GM18498 (cell line): ENCODE data around the gene PXMP4.
A peak's percentile ranks its signal among the peaks of the same experiment; 100 is the strongest.

ENCODE experiments used
- ATAC-seq: cut with Tn5 transposase; IDR thresholded peaks from one replicate; pipeline ENCODE4 v1.9.1; 2021; ENCODE audit warnings: mild to moderate bottlenecking, moderate library complexity; ENCODE audit not compliant: unreplicated experiment

Gene PXMP4

DNA sequence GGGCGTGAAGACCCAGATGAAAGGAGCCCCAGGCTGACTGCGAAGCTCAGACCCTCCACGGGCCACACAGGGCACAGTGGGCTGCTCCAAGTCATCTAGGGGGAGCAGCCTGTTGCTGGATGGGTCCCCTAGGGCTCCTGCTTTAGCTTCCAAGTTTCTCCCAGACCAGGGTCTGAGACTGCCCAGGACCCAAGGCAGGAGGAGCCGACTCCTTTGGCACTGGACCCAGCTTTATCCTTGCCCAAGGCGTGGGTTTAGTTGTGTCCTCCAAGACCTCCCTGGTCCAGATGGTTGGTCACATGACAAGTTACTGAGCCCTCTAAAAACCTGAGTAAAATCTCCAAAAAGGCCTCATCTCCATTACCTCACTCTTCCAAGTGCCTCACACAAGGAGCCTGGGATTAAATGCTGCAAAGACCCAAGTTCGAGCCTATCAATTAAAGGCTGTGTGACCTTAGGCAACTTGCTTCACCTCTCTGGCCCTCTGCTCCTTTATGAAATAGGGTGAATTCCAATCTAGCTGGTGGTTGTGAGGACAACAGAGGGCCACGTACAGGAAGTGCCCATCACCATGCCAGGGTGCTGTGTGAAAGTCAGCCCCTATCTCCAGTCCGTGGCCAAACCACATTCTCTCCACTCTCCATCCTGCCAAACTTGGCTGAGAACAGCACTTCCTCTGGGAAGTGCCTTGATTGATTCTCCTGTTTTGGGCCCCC is 48.4 kb downstream of the PXMP4 start:
- no peak for ATAC-seq

DNA sequence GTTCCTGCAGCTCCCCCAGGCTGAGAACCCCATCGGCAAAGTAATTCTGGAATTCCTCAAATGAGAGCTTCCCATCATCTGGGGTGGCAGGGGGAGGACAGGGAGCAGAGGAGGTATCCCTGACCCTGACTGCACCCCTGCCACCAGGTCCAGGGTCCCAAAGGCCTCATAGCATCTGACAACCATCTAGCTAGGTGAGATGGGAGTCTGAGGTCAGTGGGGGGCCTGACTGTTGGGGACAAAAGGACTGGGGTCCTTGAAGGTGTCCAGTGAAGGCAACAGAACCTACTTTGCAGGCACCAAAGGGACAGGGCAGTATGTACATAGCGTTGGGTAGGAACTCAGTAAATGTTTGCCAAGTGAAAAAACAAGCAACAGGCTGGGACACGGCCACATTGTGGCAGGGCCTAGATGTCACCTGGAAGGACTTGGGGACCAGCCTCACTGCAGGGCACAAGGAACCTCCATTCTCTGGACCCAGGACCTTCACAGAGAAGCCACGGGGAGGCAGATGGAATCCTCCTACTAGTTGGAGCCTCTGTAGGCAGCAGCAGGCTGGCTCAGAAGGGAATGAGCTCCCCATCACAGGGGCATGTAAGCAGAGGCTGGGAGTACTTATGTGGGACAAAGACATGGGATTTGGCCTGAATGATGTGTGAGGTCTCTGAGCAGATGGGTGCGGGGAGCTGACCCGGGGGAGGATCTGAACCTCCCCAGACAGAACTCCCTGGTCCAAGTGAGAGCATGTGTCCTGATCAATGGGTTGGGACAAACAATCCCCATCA is 49.2 kb downstream of the PXMP4 start:
- no peak for ATAC-seq

DNA sequence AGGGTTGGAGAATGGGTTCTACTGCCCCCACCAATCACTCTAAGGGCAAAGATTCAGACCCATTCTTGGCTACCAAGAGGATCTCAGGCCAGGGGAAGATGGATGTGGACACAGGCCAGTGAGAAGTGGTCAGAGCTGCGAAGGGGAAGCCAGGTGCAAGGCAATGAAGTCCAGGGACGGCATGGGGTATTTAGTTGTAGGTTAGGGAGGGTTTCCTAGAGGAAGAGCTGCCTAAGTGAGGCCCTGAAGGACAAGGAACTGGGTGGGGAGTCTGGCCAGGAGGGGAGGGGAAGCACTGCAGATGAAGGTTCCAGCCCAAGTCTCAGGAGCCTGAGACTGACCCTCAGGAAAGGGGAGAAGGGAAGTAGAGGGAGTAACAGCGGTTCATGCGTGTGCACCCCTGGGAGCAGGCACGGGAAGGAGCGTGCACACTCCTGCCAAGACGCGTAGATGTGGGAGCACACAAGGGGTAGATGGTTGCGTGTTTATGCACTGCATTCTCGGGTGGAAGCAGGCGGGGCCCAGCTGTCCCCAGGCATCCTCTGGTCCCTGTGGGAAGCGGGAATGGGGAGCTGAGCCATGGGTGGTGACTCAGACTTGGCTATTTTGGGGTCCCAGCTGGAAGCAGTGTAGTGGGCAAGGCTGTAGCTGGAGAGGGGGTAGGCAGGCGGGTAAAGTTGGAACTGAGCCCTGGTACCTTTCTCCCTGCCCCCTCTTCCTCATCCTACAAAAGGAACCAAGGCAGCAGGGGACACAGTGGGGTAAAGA is 50.1 kb downstream of the PXMP4 start:
- ATAC-seq = no peak

DNA sequence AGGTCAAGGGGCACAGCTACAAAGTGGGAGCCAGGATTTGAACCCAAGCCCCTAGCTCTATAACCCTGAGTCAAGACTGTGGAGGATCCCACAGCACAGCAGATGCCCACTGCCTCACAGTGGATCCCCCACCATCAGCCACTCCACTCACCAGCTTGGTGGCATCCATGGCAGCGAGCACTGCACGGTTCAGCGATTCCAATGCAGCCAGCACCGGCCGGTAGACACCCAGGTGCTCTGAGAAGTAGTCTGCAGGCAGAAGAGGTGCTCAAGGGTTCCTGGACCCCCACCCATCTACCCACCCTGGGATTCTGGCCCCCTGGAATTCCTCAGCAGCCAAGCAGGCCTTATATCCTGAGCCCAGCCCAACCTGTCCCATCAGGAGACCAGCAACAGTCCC is 50.9 kb downstream of the PXMP4 start:
- ATAC-seq = no peak

DNA sequence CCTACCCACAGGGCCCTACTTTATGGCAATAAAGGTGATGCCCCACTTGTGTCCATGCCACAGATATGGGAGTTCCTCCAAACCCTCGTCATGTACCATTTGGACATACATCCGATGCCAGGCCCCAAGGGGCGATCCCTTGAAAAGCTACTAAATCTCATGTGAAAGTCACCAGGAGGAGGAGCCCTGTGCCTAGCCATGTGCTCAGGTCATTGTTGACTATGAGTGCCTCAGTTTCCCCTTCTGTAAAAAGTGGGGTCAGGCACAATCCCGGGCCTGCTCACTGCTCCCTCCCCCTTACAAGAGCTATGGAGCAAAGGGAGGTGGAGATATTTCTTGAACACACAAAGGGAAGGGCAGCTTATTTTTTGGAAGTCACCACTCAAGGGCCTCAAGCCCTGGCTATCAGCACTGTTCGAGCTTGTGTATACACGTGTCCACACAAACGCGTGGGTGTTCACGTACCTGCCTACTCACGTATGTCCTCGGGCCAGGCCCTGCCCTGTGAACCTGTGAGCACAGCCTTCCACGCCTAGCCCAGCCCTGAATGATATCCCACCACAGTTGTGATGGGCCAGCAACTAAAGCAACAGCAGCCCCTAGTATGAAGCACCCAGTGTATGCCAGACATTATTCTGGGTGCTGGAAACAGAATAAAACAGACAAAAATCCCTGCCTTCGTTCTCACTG is 51.5 kb downstream of the PXMP4 start:
- ATAC-seq = no peak

DNA sequence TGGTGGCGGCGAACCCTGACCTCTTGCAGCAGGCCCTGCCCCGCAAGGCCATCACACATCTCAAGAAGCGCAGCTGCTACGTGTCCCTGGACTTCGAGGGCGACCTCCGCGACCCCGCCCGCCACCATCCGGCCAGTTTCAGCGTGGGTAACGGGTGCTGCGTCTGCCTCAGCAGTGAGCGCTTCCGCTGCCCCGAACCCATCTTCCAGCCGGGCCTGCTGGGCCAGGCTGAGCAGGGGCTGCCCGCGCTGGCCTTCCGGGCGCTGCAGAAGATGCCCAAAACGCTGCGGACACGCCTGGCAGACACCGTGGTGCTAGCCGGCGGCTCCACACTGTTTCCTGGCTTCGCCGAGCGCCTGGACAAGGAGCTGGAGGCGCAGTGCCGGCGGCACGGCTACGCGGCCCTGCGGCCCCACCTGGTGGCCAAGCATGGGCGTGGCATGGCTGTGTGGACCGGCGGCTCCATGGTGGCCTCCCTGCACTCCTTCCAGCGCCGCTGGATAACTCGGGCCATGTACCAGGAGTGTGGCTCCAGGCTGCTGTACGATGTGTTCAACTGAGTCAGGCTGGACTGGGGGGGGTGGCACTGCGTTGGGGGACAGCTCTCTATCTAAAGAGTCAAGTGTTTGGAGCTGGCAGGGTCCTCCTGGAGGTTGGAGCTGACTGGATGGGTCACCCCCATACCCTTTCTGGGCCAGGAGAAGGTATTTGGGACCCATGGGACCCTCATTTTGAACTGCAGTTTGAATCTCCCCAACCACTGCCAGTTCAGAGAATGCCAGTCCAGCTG is 52.2 kb downstream of the PXMP4 start:
- ATAC-seq = peak; percentile 39

DNA sequence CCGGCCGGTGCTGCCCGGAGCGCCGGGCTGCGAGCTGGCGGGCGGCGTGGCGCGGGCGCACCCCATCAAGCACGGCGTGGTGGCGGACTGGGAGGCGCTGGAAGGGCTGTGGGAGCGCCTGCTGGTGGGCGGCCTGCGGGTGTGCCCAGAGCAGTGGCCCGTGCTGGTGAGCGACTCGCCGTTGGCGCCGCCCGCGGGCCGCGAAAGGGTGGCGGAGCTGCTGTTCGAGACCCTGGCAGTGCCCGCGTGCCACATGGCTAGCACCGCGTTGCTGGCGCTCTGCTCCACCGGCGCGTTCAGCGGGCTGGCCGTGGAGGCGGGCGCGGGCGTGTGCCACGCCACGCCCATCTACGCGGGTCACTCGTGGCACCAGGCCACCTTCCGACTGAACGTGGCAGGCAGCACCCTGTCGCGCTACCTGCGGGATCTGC is 52.9 kb downstream of the PXMP4 start:
- peak; percentile 13 for ATAC-seq

DNA sequence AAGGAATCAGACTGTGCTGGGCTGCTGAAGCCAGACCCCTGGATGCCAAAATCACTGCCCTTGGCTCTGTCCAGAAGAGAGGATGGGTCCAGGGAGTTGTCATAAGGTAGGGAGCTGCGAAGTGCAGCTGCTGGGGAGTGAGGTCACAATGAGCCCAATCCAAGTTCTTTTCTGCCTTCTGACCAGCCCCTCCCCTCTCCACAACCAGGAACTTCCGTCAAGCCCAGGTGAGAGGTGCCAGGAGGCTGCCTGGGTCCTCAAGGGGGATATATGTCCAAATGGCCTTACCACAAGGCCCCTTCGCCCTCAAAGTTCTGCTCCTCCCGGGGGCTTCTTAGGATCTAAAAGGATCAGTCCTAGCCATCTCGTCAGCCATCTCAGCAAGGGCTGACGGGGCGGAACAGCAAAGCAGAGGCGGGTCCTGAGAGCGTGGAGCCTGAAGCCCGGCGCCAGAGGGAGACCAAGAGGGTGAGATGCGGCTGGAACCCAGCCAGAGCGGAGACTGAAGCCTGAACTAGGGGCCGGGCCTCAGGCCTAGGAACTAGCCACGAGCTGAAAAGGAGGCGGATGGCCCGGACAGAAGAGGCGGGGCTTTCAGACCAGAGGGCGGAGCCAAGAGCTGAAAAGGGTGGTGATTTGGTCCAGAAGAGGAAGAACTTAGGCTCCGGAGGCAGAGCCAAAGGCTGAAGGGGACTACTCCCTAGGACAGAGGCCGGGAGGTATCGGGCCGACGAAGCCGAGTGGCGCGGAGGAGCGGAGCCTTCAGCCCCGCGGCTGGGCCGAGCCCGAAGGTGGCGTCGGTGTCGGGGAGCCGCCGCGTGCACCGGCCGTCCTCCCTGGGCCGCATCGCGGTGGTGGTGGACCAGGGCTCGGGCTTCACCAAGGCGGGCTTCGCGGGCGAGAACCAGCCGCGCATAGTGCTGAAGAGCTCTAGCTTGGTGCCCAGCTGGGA is 53.5 kb downstream of the PXMP4 start, which contains the start of gene ACTL10:
Gene ACTL10 (plus strand): TSS at position 651 of the 952 bp plus-strand sequence. CDS start 555 bp downstream, outside the sequence.
- ATAC-seq = peak; percentile 57

DNA sequence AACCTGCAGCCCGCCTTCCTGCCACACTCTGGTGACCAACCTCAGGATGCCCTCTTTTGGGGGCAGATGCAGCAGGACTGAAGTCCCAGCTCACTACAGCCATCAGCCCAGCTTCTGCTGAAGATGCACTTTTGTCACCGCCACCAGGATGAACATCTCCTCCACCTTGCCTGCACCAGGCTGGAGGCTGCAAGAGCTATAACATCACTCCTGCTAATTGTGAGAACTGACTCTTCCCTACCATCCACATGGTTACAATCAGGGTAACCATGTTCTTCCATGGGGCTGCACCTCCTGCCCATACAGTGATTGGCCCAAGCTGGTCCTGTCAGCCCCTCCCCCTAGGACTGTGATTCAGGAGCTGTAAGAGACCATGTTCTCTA is 55.4 kb downstream of the PXMP4 start:
- ATAC-seq = no peak

DNA sequence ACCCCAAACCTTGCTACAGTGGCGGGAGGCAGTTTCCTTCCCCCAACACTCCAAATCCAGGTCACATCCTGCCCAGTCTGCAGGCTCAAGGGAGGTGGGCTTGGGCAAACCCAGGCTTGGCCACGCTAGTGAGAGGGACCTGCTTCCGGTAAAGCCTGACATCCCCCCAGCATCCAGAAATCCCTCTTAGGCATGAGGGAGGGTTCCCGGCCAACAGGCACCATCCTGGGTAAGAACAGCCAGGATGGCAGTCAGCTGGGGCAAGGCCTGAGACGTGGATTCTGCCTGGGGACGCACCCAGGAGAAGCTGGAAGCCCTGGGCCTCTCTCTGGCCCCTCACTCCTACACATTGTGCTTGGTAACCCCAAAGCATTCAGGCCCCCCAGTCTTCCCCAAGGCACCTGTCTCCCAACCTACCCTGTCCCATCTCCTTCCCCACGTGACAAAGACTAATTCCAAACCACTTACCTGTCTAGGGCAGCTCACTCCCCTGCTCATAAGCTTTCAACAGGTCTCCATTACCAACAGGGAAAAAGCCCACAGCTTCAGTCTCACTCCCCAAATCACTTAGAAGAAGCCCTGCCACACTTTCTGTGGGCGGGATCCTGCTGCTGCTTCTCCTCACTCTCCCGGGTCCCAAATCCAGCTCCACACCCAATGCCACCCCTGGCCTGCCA is 55.9 kb downstream of the PXMP4 start:
- ATAC-seq = no peak

DNA sequence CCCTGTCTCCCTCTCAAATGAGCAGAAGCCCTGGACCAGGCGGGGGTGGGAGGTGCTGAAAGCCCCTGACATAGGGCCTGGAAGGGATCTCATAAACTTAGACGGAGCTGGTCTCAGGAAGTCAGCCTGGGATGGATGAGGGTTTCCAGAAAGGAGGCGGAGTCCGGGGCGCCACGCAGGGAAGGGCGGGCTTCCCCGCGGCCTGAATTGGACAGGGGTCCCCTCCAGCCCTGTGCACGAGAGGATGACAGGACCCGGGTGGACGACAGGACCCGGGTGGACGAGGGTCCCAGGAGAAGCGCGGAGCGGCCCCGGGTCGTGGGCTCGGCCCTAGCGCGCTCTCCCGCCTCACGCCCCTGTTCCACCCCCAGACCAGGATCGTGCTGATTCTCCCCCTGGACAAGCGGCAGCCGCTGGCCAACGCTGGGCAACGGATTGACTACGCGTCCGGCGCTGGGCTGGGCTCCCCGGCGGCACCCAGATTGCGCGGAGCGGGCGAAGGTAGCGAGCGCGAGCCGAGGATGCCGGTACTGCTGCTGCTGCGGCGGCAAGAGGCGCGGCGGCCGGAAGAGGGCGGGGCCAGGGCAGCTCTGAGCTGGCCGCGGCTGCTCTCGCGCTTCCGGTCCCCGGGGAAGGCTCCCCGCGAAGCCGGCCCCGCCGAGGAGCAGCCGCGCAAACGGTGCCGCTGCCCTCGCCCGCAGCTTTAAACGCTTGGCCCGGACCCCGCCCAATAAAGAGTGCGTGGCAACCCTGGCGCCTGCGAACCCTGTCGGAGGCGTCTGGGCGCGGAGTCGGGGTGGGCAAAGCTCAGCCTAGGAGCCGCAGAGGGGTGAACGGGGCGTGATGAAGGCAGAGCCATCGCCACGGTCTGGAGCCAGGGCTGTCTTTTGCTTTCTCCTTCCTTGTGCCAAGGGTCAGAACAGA is 56.7 kb downstream of the PXMP4 start:
- peak; percentile 44 for ATAC-seq

DNA sequence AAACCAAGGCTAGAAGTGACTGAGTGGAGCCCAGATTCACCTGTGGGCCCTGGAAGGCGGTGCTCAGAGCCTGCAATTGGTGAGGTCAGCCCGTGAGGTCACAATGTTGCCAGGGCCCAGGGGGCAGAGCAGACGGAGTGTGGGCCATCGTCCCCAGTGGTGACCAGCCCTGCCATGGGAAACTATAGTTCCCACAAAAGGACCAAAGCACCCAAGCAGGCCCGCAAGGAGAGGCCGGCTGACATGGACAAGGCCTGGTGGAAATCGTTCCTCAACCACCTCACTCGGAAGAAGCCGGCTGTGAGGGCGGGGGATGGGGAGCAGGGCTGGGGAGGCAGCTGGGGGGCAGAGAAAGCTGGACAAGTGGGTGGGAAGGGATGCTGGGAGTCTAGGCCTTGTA is 57.9 kb downstream of the PXMP4 start, which contains the start of gene C20orf144:
Gene C20orf144 (plus strand): TSS at position 156 of the 400 bp plus-strand sequence. CDS start 19 bp downstream, at position 175.
- ATAC-seq = no peak

DNA sequence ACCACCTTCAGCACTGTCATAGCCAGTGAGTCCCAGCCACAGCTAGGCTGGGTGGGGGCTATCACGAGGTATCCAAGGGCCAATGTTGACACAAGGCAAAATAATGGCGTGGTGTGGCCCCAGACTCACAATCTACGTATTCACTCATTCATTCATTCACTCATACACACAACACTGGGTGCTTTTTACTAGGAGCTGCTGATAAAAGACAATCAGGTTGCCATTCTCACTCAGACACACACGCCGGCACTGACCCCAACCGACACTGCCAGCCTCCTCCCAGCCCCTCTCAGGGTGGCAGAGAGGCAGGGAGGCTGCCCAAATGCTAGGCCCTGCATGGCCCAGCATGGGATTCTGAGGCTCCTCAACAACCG is 59.4 kb downstream of the PXMP4 start:
- no peak for ATAC-seq

DNA sequence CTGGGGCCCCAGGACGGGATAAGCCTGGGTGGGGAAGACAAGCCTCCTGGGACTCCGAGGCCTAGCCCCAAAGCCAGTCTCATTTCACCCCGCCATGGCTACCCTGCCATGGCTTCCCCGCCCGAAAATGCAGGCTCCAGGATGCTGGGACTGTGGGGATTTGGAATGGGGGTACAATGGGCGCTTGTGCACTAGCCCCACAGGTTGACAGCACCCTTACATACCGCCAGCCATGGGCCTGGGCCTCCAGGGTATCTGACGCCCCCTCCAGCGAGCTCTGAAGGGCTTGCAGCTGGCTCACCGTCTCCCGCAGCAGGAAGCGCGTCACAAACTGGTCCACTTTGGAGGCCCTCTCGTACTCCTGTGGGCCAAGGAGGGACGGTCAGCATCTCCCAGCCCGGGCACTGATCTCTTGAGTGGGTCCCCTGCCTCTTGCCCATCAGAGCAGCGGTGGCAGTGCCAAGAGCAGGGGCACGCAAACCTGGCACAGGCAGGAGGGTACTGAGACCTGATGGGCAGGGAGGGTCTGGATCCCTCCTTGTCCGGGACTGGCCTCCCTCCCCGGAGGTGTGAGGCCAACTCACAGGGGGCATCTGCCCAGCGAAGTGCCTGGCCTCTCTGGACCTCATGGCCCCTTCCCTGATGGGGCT is 60.0 kb downstream of the PXMP4 start:
- no peak for ATAC-seq

DNA sequence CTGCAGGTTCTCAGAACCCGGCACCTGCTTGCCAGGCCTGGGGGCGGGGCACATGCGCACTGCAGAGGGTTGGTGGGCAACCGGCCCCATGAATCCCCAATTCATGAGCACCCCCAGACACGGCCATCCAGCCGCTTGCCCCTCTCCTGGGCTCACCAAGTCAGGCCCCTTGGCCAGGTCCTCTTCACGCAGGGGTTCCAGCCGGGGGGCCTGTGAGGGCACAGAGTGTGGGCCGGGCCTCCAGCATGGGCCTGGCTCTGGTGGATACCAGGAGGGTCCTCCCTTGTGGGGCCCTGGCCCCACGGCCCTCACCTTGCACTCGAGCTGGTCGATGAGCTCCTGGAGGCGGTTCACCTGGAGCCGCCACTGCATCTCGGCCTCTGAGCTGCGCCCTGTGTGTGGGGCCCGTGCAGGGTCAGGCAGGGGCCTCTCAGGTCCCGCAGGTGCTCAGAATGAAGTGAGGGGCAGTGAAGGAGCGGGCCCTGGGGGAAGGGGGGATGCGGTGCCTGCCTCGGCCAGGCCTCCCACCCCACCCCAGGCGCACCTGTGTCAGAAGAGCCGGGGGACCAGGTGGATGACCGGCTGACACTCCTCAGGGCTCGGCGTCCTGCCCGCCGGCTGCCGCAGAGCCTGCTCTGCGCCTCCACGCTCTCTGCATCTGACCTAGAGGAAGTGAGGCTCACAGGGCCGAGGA is 60.6 kb downstream of the PXMP4 start:
- no peak for ATAC-seq

DNA sequence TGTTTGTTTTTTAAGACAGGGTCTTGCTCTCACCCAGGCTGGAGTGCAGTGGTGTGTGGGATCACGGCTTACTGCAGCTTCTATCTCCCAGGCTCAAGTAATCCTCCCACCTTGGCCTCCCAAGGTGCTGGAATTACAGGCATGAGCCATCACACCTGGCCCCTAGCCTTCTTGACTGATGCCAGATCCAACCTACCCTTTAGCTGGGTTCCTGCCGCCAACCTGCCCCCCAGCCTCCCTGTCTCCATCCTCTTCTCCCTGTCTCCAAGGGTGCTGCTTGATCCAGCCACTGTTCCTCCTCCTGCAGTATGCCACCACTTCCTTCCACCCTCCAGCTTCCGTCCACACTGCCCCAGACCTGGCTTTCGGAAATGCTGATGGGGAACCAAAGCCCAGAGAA is 61.2 kb downstream of the PXMP4 start:
- no peak for ATAC-seq
